ENCODE results near the gene FAHD1. TPM values are rescaled to one million over a fixed set of nuclear protein-coding genes. Genes with fewer than 3 reads are reported as not detected.

The FAHD1 gene
- total and polyA plus RNA-seq, 9 of the 15 experiments (the other 6 are each of a cell fraction or from before 2014, with no cell fraction given): 2.2 to 20.9 (median 10.7) TPM

- TF ChIP-seq, protein P1, sequence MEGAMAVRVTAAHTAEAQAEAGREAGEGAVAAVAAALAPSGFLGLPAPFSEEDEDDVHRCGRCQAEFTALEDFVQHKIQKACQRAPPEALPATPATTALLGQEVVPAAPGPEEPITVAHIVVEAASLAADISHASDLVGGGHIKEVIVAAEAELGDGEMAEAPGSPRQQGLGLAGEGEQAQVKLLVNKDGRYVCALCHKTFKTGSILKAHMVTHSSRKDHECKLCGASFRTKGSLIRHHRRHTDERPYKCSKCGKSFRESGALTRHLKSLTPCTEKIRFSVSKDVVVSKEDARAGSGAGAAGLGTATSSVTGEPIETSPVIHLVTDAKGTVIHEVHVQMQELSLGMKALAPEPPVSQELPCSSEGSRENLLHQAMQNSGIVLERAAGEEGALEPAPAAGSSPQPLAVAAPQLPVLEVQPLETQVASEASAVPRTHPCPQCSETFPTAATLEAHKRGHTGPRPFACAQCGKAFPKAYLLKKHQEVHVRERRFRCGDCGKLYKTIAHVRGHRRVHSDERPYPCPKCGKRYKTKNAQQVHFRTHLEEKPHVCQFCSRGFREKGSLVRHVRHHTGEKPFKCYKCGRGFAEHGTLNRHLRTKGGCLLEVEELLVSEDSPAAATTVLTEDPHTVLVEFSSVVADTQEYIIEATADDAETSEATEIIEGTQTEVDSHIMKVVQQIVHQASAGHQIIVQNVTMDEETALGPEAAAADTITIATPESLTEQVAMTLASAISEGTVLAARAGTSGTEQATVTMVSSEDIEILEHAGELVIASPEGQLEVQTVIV (CRISPR knock-in tag; IDR thresholded peaks at IDR 0.05; ENCODE audit: borderline replicate concordance): no peak
- TF ChIP-seq, protein P2, sequence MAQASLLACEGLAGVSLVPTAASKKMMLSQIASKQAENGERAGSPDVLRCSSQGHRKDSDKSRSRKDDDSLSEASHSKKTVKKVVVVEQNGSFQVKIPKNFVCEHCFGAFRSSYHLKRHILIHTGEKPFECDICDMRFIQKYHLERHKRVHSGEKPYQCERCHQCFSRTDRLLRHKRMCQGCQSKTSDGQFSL (CRISPR knock-in tag; IDR thresholded peaks at IDR 0.05): no peak
- TF ChIP-seq, protein P2 (tag; IDR thresholded peaks at IDR 0.05): no peak
- TF ChIP-seq MEIS2 (IDR thresholded peaks at IDR 0.05; ENCODE audit: partially characterized antibody) (no peak), GTF2E2 (tag; IDR thresholded peaks at IDR 0.05) (no peak), TEAD4 (IDR thresholded peaks at IDR 0.05; ENCODE audit: low read length) (no peak), TEAD4 (CRISPR knock-in tag; IDR thresholded peaks at IDR 0.05; ENCODE audit: borderline replicate concordance) (no peak), CREBBP (IDR thresholded peaks at IDR 0.05; ENCODE audit: low read depth, low read length) (no peak), HMGN3 (IDR thresholded peaks at IDR 0.05; ENCODE audit: borderline replicate concordance, extremely low read depth, insufficient read length, low read depth, low read length) (peak; percentile 21), SMAD3 (CRISPR knock-in tag; conservative IDR thresholded peaks at IDR 0.05) (no peak), SREBF2 (CRISPR knock-in tag; IDR thresholded peaks at IDR 0.05) (no peak), EGR1 (conservative IDR thresholded peaks at IDR 0.05) (no peak), TCF15 (CRISPR knock-in tag; IDR thresholded peaks at IDR 0.05) (no peak), HNRNPUL1 (IDR thresholded peaks at IDR 0.05; ENCODE audit: low read length) (no peak), CREB1 (IDR thresholded peaks at IDR 0.05) (no peak), CREB1 (CRISPR knock-in tag; IDR thresholded peaks at IDR 0.05) (no peak; the same call in 1 of the 2 replicates), STAT5B (CRISPR knock-in tag; IDR thresholded peaks at IDR 0.05) (no peak), CBX3 (IDR thresholded peaks at IDR 0.05; ENCODE audit: borderline replicate concordance in 1 of 2, low read length in 2 of 2) (no peak), MEF2A (IDR thresholded peaks at IDR 0.05; ENCODE audit: control insufficient read depth, low read depth, low read length) (no peak), NRF1 (conservative IDR thresholded peaks at IDR 0.05 in 1 of 2, IDR thresholded peaks at IDR 0.05 in 1 of 2) (no peak)
- TF ChIP-seq, protein P3, sequence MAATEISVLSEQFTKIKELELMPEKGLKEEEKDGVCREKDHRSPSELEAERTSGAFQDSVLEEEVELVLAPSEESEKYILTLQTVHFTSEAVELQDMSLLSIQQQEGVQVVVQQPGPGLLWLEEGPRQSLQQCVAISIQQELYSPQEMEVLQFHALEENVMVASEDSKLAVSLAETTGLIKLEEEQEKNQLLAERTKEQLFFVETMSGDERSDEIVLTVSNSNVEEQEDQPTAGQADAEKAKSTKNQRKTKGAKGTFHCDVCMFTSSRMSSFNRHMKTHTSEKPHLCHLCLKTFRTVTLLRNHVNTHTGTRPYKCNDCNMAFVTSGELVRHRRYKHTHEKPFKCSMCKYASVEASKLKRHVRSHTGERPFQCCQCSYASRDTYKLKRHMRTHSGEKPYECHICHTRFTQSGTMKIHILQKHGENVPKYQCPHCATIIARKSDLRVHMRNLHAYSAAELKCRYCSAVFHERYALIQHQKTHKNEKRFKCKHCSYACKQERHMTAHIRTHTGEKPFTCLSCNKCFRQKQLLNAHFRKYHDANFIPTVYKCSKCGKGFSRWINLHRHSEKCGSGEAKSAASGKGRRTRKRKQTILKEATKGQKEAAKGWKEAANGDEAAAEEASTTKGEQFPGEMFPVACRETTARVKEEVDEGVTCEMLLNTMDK (IDR thresholded peaks at IDR 0.05; ENCODE audit: borderline replicate concordance, insufficient read depth, low read depth, low read length, poor library complexity, severe bottlenecking): peak; percentile 23
- TF ChIP-seq, protein P4, sequence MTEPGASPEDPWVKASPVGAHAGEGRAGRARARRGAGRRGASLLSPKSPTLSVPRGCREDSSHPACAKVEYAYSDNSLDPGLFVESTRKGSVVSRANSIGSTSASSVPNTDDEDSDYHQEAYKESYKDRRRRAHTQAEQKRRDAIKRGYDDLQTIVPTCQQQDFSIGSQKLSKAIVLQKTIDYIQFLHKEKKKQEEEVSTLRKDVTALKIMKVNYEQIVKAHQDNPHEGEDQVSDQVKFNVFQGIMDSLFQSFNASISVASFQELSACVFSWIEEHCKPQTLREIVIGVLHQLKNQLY (CRISPR knock-in tag; conservative IDR thresholded peaks at IDR 0.05): no peak
These were observed 45.1 kb upstream of the FAHD1 start (continued) for GRCh38 chr16:1781758-1782407.

Data from K562 (cell line).